ENCODE measurements around the gene MEGF6.
"Not testable (repeated sequence)": the region's sequence is repeated elsewhere in the genome, so short reads cannot be mapped to it uniquely, and the experiment has no call there.

The MEGF6 gene

GRCh38 chr1:3590951-3591865 lies 20.1 kb downstream of the MEGF6 start:
- no peak for DNase-seq

GRCh38 chr1:3590139-3590763 lies 21.1 kb downstream of the MEGF6 start:
- no peak for DNase-seq

GRCh38 chr1:3588395-3588794 lies 22.9 kb downstream of the MEGF6 start:
- DNase-seq, result no peak

GRCh38 chr1:3586986-3587759 lies 24.1 kb downstream of the MEGF6 start:
- no peak for DNase-seq

- DNase-seq, result no peak
Measured at GRCh38 chr1:3585940-3586568, 25.3 kb downstream of the MEGF6 start.

- not testable (repeated sequence) for DNase-seq
Measured at GRCh38 chr1:3585353-3585868, 25.9 kb downstream of the MEGF6 start.

- peak; percentile 36 for DNase-seq
Measured at GRCh38 chr1:3584915-3585314, 26.4 kb downstream of the MEGF6 start.

GRCh38 chr1:3583751-3584150 lies 27.6 kb downstream of the MEGF6 start:
- DNase-seq, result not testable (repeated sequence)

GRCh38 chr1:3581296-3582036 lies 29.8 kb downstream of the MEGF6 start:
- no peak for DNase-seq

GRCh38 chr1:3580231-3580630 lies 31.1 kb downstream of the MEGF6 start:
- DNase-seq, result no peak

GRCh38 chr1:3579626-3580025 lies 31.7 kb downstream of the MEGF6 start:
- DNase-seq, result no peak

- DNase-seq, result no peak
Measured at GRCh38 chr1:3578906-3579305, 32.4 kb downstream of the MEGF6 start.

GRCh38 chr1:3578433-3578805 lies 32.9 kb downstream of the MEGF6 start:
- no peak for DNase-seq

- DNase-seq, result no peak
Measured at GRCh38 chr1:3577711-3578432, 33.4 kb downstream of the MEGF6 start.

GRCh38 chr1:3577300-3577699 lies 34.0 kb downstream of the MEGF6 start:
- no peak for DNase-seq

- no peak for DNase-seq
Measured at GRCh38 chr1:3575993-3576392, 35.3 kb downstream of the MEGF6 start.

- DNase-seq, result not testable (repeated sequence)
Measured at GRCh38 chr1:3575515-3575914, 35.8 kb downstream of the MEGF6 start.

- DNase-seq, result no peak
Measured at GRCh38 chr1:3573500-3573899, 37.8 kb downstream of the MEGF6 start.

- not testable (repeated sequence) for DNase-seq
Measured at GRCh38 chr1:3572638-3573037, 38.7 kb downstream of the MEGF6 start.

- DNase-seq, result no peak
Measured at GRCh38 chr1:3571263-3571662, 40.0 kb downstream of the MEGF6 start.
